ENCODE results near the gene RIT1. TPM values are rescaled to one million over a fixed set of nuclear protein-coding genes. Genes with fewer than 3 reads are reported as not detected.

The RIT1 gene
- total and polyA plus RNA-seq, 2 of the 13 experiments (the other 11 are each of a cell fraction or from before 2014, with no cell fraction given), result 12.2 to 32.2 TPM

- TF ChIP-seq ZNF790 (CRISPR knock-in tag; IDR thresholded peaks at IDR 0.05; ENCODE audit: borderline replicate concordance), result no peak
- peak; percentile 96 for TF ChIP-seq YY1 (IDR thresholded peaks at IDR 0.05; ENCODE audit: insufficient read depth, insufficient replicate concordance, low read depth, low read length)
- peak; percentile 28; the same call in 1 of the 2 replicates for TF ChIP-seq ZBTB4 (CRISPR knock-in tag; IDR thresholded peaks at IDR 0.05; ENCODE audit: borderline replicate concordance)
- peak; percentile 96 for TF ChIP-seq POLR2AphosphoS5 (IDR thresholded peaks at IDR 0.05; ENCODE audit: low read depth, low read length)
- 0 out of 2 replicates have a peak, but pooled peaks have one; percentile 46 for TF ChIP-seq ZBTB20 (CRISPR knock-in tag; IDR thresholded peaks at IDR 0.05; ENCODE audit: borderline replicate concordance, low read depth)
- peak; percentile 94 for TF ChIP-seq CREM (IDR thresholded peaks at IDR 0.05)
- no peak for TF ChIP-seq CREM (CRISPR knock-in tag; IDR thresholded peaks at IDR 0.05)
- peak; percentile 73; the same call in 1 of the 2 replicates for TF ChIP-seq ZSCAN9 (CRISPR knock-in tag; IDR thresholded peaks at IDR 0.05; ENCODE audit: borderline replicate concordance)
- peak; percentile 92 for TF ChIP-seq ATF1 (CRISPR knock-in tag; IDR thresholded peaks at IDR 0.05)
- peak; percentile 72 for TF ChIP-seq RFXAP (CRISPR knock-in tag; IDR thresholded peaks at IDR 0.05; ENCODE audit: borderline replicate concordance)
- peak; percentile 56; the same call in 1 of the 2 replicates for TF ChIP-seq ZBTB7B (CRISPR knock-in tag; IDR thresholded peaks at IDR 0.05)
- TF ChIP-seq, protein P1, sequence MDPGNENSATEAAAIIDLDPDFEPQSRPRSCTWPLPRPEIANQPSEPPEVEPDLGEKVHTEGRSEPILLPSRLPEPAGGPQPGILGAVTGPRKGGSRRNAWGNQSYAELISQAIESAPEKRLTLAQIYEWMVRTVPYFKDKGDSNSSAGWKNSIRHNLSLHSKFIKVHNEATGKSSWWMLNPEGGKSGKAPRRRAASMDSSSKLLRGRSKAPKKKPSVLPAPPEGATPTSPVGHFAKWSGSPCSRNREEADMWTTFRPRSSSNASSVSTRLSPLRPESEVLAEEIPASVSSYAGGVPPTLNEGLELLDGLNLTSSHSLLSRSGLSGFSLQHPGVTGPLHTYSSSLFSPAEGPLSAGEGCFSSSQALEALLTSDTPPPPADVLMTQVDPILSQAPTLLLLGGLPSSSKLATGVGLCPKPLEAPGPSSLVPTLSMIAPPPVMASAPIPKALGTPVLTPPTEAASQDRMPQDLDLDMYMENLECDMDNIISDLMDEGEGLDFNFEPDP (CRISPR knock-in tag; conservative IDR thresholded peaks at IDR 0.05), result no peak
- TF ChIP-seq FOXA1 (IDR thresholded peaks at IDR 0.05), result no peak
- TF ChIP-seq FOXA1 (CRISPR knock-in tag; IDR thresholded peaks at IDR 0.05), result peak; percentile 32; the same call in 1 of the 2 replicates
- no peak for TF ChIP-seq USF2 (IDR thresholded peaks at IDR 0.05; ENCODE audit: low read depth, low read length)
- TF ChIP-seq USF2 (CRISPR knock-in tag; IDR thresholded peaks at IDR 0.05; ENCODE audit: borderline replicate concordance), result no peak
- TF ChIP-seq HNRNPLL (IDR thresholded peaks at IDR 0.05; ENCODE audit: low read depth, low read length, poor library complexity, severe bottlenecking), result peak; percentile 84
- TF ChIP-seq ELF1 (CRISPR knock-in tag; IDR thresholded peaks at IDR 0.05), result peak; percentile 90
- peak; percentile 93 for TF ChIP-seq GATAD1 (CRISPR knock-in tag; IDR thresholded peaks at IDR 0.05)
- TF ChIP-seq, protein P2, sequence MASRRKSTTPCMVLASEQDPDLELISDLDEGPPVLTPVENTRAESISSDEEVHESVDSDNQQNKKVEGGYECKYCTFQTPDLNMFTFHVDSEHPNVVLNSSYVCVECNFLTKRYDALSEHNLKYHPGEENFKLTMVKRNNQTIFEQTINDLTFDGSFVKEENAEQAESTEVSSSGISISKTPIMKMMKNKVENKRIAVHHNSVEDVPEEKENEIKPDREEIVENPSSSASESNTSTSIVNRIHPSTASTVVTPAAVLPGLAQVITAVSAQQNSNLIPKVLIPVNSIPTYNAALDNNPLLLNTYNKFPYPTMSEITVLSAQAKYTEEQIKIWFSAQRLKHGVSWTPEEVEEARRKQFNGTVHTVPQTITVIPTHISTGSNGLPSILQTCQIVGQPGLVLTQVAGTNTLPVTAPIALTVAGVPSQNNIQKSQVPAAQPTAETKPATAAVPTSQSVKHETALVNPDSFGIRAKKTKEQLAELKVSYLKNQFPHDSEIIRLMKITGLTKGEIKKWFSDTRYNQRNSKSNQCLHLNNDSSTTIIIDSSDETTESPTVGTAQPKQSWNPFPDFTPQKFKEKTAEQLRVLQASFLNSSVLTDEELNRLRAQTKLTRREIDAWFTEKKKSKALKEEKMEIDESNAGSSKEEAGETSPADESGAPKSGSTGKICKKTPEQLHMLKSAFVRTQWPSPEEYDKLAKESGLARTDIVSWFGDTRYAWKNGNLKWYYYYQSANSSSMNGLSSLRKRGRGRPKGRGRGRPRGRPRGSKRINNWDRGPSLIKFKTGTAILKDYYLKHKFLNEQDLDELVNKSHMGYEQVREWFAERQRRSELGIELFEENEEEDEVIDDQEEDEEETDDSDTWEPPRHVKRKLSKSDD (CRISPR knock-in tag; IDR thresholded peaks at IDR 0.05; ENCODE audit: low read depth), result 0 out of 2 replicates have a peak, but pooled peaks have one; percentile 51
These were observed 53.9 kb downstream of the RIT1 start, which contains the start of gene GON4L (continued) for GRCh38 chr1:155856975-155857930.
